Central memory CD4-positive, alpha-beta T cell (primary cell): ENCODE data around the gene AURKB.
"Not testable (repeated sequence)": the region's sequence is repeated elsewhere in the genome, so short reads cannot be mapped to it uniquely, and the experiment has no call there.

Experiments
- DNase-seq: peaks from one replicate; pipeline ENCODE4 v3.0.0; 2022

The AURKB gene

GRCh38 chr17:8187517-8188262 lies 22.7 kb downstream of the AURKB start:
- peak; percentile 91 for DNase-seq

DNA sequence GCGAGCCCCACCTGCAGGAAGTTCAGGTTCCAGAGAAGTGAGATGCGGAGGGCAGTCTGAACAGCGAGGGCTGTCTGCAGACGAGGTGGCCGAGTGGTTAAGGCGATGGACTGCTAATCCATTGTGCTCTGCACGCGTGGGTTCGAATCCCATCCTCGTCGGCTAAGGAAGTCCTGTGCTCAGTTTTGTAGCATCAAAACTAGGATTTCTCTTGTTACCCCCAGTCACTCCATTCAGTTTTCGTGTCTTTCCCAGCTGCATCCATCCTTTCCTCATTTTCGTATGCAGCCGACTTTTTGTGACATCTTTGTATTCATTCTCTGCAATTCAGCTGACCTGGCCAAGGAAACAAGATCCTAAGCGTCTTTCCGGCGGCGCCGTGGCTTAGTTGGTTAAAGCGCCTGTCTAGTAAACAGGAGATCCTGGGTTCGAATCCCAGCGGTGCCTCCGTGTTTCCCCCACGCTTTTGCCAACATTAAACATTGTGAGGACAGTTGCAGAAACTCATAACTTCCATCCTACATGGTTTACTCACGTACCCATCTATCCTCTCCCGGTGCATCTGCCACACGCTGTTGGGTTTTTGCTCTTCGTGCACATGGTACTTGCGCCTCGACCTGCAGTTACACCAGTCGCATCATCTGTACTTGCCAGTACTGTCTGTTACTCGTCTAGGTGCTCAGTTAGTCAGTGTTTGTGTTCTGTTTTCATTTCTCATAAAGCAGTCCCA lies 23.4 kb downstream of the AURKB start:
- DNase-seq, result peak; percentile 88

DNA sequence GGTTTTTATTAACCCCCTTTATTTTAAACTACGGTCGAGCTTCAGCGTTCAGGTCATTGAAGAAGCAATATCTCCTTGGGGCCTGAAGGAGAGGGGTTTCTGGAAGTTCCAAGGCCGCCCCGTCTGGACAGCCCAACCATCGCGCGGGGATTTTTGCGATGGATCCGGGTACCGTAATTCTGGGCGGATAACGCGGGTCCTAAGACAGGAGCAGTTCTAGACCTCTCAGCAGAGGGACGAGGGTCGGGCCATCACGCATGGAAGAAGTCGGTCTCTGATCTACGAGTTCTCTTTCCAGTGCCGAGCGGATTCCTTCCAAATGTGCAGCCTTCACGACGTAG lies 24.0 kb downstream of the AURKB start:
- no peak for DNase-seq

- peak; percentile 82 for DNase-seq
Measured at GRCh38 chr17:8185582-8186445, 24.6 kb downstream of the AURKB start.

- no peak for DNase-seq
Measured at GRCh38 chr17:8176998-8177731, 33.2 kb downstream of the AURKB start.

- peak; percentile 86 for DNase-seq
Measured at GRCh38 chr17:8176197-8176940, 34.0 kb downstream of the AURKB start, which contains the start of gene TMEM107. TMEM107 (minus strand) TSS chr17:8176380; CDS start chr17:8176286, 94 bp downstream.

DNA sequence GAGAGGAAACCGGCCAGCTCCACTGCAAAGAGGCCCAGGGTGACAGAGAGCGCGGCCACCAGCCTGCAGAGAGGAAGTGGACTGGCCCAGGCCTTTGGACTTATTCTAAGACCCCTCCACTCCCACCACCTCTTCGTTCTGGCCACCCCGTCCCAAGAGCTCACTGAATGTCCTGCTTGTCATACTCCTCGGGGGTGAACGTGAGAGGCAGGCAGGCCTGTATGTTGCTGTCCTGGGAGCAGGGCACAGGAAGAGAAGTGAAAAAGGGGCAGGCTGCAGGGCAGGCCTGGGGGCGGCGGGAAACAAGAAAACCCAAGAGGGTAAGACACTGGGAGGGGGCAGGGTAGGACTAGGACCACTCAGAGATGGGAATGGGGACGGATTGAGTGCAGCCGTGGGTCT lies 34.6 kb downstream of the AURKB start:
- peak; percentile 6 for DNase-seq

GRCh38 chr17:8173871-8174322 lies 36.5 kb downstream of the AURKB start:
- DNase-seq, result no peak

DNA sequence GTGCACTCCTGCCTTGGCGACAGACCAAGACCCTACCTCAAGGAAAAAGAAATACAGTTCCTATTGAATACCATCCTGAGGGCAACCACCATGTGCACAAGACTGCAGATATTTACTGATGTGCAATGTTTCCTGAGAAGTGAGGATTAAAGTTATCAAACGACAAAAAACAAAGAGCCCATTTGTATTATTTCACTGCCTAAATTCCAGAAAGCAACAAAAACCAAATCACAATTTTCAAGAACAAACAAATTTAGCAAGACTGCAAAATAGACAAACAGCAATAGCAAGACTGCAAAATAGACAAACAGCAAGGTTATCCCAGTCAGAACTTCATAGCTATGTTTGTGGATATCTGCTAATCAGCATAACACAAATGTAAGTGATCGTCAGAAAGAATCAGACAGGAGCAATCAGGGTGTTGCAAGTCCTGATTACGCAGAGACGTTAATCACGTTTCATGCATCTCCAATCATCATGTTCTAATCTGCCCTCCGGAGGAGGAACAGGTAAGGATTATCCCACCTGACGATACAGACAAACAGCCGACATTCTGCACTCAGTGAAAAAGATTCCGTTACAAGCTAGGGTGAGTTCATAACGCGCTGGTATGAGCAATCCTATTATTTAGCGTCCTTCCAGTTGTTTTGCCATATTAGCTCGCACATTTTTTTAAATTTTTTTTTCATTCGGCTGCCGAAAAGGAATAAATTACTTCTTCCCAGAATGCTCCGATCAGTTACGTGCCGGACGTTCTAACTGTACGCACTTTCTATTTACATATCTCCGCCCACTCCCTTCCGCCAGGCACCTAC lies 37.1 kb downstream of the AURKB start:
- peak; percentile 91 for DNase-seq

GRCh38 chr17:8170186-8170585 lies 40.2 kb downstream of the AURKB start:
- DNase-seq, result not testable (repeated sequence)

DNA sequence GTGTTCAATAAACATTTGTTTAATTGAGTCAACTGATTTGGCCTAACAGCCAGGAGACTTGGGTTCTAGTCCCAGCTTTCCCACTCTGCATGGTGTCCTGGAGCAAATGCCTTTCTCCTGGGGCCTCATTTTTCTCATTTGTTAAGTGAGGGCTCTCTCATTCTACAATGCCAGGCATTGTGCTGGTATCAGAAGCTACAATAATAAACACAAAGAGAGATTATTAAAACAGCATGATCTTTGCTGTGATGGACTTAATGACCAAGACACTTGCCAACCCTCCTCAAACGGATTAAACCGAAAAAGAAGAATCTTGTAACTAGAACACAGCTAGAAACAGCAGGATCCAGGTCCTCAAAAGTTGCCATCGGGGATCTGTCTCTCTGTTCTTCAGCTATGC lies 42.8 kb downstream of the AURKB start:
- no peak for DNase-seq

DNA sequence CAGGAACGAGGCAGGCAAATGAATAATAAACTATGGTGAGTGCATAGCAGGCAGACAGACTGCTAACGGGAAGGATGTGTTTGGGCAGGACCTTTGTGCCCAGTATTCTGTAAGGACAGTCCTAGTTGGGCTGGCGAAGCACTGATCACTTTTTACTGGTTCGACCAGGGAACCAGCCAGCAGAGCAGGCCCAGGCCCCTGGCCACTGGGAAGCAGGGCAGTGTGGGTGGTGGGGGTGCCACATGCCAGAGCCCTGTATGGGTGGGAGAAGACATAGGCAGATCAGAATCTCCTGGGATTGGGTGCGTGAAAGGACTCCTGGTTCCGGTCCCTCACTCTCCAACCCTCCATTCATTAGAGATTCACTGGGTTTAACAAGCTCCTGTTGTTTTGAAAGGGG lies 43.6 kb downstream of the AURKB start:
- no peak for DNase-seq

- DNase-seq, result no peak
Measured at GRCh38 chr17:8164815-8165131, 45.6 kb downstream of the AURKB start.

- peak; percentile 71 for DNase-seq
Measured at GRCh38 chr17:8163978-8164814, 46.2 kb downstream of the AURKB start.

GRCh38 chr17:8162997-8163977 lies 47.1 kb downstream of the AURKB start:
- no peak for DNase-seq

DNA sequence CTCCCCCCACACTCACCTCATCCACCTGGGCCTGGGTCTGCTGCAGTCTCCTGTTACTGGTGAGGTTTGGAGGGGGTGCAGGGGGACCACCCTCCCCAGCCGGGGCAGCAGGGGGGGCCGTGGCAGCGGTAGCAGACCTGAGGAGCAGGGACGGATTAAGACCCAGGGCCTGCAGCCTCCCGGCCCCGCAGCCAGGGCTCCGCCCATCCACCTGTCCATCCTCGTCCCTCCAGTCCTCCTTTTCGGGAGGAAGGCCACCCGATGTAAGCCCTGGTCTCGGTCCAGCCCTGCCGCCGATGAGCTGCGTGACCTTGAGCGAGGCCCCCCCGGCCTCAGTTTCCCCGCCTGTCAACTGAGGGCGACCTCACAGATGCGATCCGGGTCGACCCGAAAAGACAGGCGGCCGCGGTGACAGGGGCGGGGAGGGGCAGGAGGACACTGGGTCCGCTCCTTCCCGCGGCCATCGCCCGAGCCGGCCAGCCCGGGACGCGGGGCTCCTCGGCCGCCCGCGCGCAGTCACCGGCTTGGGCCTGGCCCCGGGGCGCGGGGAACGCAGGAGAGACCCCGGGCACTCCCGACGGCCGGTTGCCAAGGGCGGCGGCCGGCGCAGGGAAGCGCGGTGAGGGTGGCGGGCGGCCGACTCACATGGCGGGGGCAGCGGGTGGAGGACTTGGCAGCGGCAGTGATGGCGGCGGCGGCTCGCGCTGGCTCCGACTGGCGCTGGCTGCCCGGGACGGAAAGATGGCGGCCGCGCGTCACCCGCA lies 48.0 kb downstream of the AURKB start, which contains the start of gene VAMP2:
Gene VAMP2, minus strand, starts transcription at position 716 of the 764 bp plus-strand sequence. Its CDS starts 69 bp downstream, at position 647.
- DNase-seq, result peak; percentile 86

DNA sequence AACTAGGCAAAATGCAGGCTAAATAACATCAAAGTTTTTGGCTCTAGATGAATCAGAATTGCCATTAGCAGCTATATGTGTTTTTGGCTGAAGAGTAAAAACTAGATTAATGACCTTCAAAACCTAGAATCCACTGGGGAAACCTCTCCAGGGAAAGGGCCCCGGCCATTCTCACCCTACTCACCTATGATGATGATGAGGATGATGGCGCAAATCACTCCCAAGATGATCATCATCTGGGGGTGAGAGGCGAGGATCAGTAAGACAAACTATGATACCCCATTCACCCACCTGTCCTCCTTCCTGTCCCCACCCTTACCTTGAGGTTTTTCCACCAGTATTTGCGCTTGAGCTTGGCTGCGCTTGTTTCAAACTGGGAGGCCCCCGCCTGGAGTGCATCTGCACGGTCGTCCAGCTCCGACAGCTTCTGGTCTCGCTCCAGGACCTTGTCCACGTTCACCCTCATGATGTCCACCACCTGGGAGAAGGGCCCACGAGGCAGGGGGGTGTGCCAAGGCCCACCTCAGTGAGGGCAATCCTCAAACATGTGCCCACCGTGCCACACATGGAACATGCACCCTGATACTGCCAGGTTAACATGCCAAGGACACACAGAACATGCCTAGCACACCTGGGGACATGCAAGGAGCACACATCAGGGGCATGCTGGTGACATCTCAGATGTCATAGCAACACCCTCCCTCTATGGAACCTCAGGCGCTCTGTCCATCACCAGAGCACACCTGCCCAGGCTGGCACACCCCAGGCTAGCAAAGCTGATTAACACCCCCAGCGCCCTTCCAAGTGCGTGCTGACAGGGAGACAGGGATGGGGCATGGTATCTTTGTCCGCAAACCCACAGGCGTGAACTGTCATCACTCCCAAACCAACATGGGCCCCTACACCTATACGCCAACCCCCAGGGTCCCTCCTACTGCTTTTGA lies 48.8 kb downstream of the AURKB start:
- DNase-seq, result no peak
